Measurements from ENCODE around the gene TRIM9.

The TRIM9 gene

DNA sequence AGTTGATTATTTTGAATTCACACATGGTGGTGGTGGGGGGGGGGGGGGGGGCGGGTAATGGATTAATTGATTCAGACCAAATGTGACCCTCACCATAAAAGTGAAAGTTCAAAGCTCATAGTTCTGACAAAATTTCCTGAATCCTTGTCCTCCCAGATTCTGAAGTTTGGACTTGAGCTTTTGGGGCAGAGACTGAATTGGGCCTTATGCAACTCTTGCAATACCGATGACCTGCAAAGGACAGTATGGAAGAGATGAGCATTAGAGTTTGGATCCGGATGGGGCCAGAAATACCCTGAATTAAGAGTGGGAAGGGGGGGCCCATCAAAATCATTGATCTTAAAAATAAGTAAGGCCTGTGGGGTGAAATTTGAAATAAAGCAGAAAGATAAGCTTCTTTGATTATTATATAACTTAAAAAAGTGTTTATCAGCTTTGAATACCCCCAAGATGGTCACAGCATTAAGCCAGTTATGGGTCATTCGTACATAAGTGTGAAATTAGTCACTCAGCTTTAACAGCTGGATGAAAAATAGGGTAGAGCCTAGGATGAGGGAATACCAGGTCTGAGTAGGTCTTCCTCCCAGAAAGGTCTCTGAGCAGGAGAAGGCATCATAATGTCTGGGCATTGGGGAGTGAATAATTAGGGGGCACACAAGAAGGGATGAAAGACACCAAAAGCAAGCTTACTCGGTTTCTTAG is 148.5 kb downstream of the TRIM9 start:
- H3K27me3 ChIP-seq (replicated peaks; ENCODE audit: insufficient read depth, low read length) = no peaks in the 10 kb centered on the region
- no peak for TF ChIP-seq EZH2phosphoT487 (IDR thresholded peaks at IDR 0.05; ENCODE audit: low read length)
- TF ChIP-seq, protein P1, sequence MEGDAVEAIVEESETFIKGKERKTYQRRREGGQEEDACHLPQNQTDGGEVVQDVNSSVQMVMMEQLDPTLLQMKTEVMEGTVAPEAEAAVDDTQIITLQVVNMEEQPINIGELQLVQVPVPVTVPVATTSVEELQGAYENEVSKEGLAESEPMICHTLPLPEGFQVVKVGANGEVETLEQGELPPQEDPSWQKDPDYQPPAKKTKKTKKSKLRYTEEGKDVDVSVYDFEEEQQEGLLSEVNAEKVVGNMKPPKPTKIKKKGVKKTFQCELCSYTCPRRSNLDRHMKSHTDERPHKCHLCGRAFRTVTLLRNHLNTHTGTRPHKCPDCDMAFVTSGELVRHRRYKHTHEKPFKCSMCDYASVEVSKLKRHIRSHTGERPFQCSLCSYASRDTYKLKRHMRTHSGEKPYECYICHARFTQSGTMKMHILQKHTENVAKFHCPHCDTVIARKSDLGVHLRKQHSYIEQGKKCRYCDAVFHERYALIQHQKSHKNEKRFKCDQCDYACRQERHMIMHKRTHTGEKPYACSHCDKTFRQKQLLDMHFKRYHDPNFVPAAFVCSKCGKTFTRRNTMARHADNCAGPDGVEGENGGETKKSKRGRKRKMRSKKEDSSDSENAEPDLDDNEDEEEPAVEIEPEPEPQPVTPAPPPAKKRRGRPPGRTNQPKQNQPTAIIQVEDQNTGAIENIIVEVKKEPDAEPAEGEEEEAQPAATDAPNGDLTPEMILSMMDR (IDR thresholded peaks at IDR 0.05; ENCODE audit: low read length) = no peak
- TF ChIP-seq EZH2 (optimal IDR thresholded peaks at IDR 0.05; ENCODE audit: low read depth, low read length) = no peak
- no peak for DNase-seq
- no peaks in the 10 kb centered on the region for H4K20me1 ChIP-seq (ENCODE audit: insufficient read depth, low read length)
- H3K9me3 ChIP-seq (replicated peaks; ENCODE audit: insufficient read depth, low read length) = no peaks in the 10 kb centered on the region
- no peak overlapping the region for H3K27ac ChIP-seq (ENCODE audit: low read length)
- H3K9me2 ChIP-seq (replicated peaks; ENCODE audit: insufficient read depth, low read length) = no peaks in the 10 kb centered on the region
- H3K4me1 ChIP-seq (ENCODE audit: low read length) = no peaks in the 10 kb centered on the region
- H3K4me3 ChIP-seq (ENCODE audit: low read length) = no peak overlapping the region
- H3K36me3 ChIP-seq (replicated peaks; ENCODE audit: insufficient read depth, low read length) = no peaks in the 10 kb centered on the region
- no peak overlapping the region for H3K4me2 ChIP-seq (ENCODE audit: low read depth, low read length)
- H2AFZ ChIP-seq (ENCODE audit: low read length) = no peak overlapping the region
- no peak overlapping the region for H3K9ac ChIP-seq (ENCODE audit: low read length)
- H3K79me2 ChIP-seq (ENCODE audit: low read length) = no peaks in the 10 kb centered on the region
- H3F3A ChIP-seq (ENCODE audit: insufficient read depth, low read length) = no peaks in the 10 kb centered on the region

DNA sequence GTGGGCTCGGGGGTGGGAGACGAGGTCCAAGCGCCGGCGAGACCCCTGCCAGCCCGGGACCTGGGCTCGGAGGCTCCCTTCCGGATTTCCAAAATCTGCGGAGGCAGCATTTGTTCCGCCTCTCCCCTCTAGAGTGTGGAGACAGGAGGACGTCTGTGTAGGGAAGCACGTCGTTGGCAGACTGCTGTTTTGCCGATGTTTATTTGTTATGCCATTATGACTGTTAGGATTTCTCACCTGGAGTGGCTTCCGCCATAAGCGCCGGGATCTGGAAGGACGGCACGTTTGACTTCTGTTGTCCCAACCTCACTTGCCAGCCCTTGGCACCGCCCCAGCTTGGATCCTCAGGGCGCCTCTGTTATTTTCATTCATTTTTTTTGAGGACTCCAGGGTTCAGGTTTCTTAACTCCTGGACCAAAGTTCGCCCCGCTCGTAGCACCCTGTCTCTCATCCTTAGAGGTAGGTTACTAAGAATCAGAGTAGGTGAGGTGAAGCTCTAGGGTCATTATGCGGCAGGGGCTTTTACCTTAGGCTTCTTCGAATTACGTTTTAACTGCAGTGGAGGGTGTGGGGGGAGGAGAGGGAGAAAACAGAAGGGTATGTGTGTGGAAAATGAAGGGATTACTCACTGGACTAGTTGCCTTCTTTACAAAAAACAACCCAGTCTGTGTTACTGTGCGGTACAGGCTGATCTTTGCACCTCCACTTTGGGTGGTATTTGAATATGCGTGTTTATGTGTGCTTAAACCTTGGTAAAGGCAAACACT is 150.1 kb downstream of the TRIM9 start:
- Histone ChIP-seq H3K27ac (ENCODE audit: low read length) (no peak overlapping the region), H3K4me3 (ENCODE audit: low read length) (peak overlapping the region; percentile 55), H3K79me2 (ENCODE audit: low read length) (no peaks in the 10 kb centered on the region), H3K9me2 (replicated peaks; ENCODE audit: insufficient read depth, low read length) (no peaks in the 10 kb centered on the region), H2AFZ (ENCODE audit: low read length) (peak overlapping the region; percentile 78), H3K4me1 (ENCODE audit: low read length) (no peaks in the 10 kb centered on the region), H3K27me3 (replicated peaks; ENCODE audit: insufficient read depth, low read length) (no peaks in the 10 kb centered on the region), H3F3A (ENCODE audit: insufficient read depth, low read length) (no peaks in the 10 kb centered on the region), H3K36me3 (replicated peaks; ENCODE audit: insufficient read depth, low read length) (no peaks in the 10 kb centered on the region), H3K9ac (ENCODE audit: low read length) (no peak overlapping the region), H3K9me3 (replicated peaks; ENCODE audit: insufficient read depth, low read length) (no peaks in the 10 kb centered on the region), H4K20me1 (ENCODE audit: insufficient read depth, low read length) (no peaks in the 10 kb centered on the region), H3K4me2 (ENCODE audit: low read depth, low read length) (peak overlapping the region; percentile 77)
- DNase-seq = no peak
- TF ChIP-seq EZH2 (optimal IDR thresholded peaks at IDR 0.05; ENCODE audit: low read depth, low read length) (no peak), EZH2phosphoT487 (IDR thresholded peaks at IDR 0.05; ENCODE audit: low read length) (no peak)
- TF ChIP-seq, protein P1 (IDR thresholded peaks at IDR 0.05; ENCODE audit: low read length) = no peak

DNA sequence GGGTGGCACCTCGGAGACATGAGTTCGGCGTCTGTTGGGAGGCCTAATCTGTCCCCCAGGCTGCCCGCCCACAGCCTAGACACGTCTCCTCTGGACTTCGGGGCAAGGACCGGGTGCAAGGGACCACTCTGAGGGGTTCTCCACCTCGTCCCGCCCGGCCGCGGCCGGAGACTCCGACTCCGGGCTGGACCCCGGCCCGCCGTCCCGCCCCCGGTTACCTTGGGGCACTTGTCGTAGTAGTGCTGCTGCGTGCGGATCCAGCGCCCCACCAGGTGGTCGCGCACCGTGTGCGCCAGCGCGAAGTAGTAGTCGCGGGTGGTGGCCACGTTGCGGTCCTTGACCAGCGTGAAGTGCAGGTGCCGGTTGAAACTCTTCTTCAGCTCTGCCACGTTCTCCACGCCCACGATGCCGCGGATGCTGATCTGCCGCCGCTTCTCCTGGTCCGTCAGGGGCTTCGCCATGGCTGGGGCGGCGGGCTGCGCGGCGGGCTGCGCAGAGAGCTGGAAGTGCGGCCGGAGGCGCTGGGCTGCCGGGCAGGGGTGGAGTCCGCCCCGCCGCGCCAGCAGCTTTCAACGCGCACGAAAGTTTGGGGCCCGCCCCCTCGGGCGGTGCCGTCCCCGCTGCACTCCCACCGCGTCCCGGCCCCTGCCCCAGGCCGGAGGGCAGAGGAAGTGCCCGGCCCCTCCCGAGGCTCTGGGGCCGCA is 150.8 kb downstream of the TRIM9 start, which contains the start of gene PYGL:
Gene PYGL (minus strand): TSS at position 541 of the 704 bp plus-strand sequence. CDS start 80 bp downstream, at position 461.
- Histone ChIP-seq H3K36me3 (replicated peaks; ENCODE audit: insufficient read depth, low read length) (no peaks in the 10 kb centered on the region), H3K27me3 (replicated peaks; ENCODE audit: insufficient read depth, low read length) (no peaks in the 10 kb centered on the region), H3K9me3 (replicated peaks; ENCODE audit: insufficient read depth, low read length) (no peaks in the 10 kb centered on the region), H3K79me2 (ENCODE audit: low read length) (no peaks in the 10 kb centered on the region), H3K27ac (ENCODE audit: low read length) (no peak within 1 kb of the TSS), H3K4me1 (ENCODE audit: low read length) (no peaks in the 10 kb centered on the region), H2AFZ (ENCODE audit: low read length) (peak within 1 kb of the TSS; percentile 78), H3K4me3 (ENCODE audit: low read length) (peak within 1 kb of the TSS; percentile 55), H3K9me2 (replicated peaks; ENCODE audit: insufficient read depth, low read length) (no peaks in the 10 kb centered on the region), H3K4me2 (ENCODE audit: low read depth, low read length) (peak within 1 kb of the TSS; percentile 77), H3F3A (ENCODE audit: insufficient read depth, low read length) (no peaks in the 10 kb centered on the region), H4K20me1 (ENCODE audit: insufficient read depth, low read length) (no peaks in the 10 kb centered on the region), H3K9ac (ENCODE audit: low read length) (no peak within 1 kb of the TSS)
- TF ChIP-seq, protein P1 (IDR thresholded peaks at IDR 0.05; ENCODE audit: low read length) = no peak
- TF ChIP-seq EZH2phosphoT487 (IDR thresholded peaks at IDR 0.05; ENCODE audit: low read length) (no peak), EZH2 (optimal IDR thresholded peaks at IDR 0.05; ENCODE audit: low read depth, low read length) (no peak)
- DNase-seq = peak; percentile 31
